Measurements from ENCODE around the gene NARF. TPM values are rescaled to one million over a fixed set of nuclear protein-coding genes. Genes with fewer than 3 reads are reported as not detected.
A peak's percentile ranks its signal among the peaks of the same experiment; 100 is the strongest.

Gene NARF
- total RNA-seq, 1 donor = 21.6 TPM

GRCh38 chr17:82517230-82517865 is 58.8 kb downstream of the NARF start:
- TF ChIP-seq, protein P1, sequence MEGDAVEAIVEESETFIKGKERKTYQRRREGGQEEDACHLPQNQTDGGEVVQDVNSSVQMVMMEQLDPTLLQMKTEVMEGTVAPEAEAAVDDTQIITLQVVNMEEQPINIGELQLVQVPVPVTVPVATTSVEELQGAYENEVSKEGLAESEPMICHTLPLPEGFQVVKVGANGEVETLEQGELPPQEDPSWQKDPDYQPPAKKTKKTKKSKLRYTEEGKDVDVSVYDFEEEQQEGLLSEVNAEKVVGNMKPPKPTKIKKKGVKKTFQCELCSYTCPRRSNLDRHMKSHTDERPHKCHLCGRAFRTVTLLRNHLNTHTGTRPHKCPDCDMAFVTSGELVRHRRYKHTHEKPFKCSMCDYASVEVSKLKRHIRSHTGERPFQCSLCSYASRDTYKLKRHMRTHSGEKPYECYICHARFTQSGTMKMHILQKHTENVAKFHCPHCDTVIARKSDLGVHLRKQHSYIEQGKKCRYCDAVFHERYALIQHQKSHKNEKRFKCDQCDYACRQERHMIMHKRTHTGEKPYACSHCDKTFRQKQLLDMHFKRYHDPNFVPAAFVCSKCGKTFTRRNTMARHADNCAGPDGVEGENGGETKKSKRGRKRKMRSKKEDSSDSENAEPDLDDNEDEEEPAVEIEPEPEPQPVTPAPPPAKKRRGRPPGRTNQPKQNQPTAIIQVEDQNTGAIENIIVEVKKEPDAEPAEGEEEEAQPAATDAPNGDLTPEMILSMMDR (IDR thresholded peaks at IDR 0.05; ENCODE audit: insufficient read depth, low read depth, low read length) = no peak
- no peak overlapping the region for H3K4me3 ChIP-seq (ENCODE audit: low read depth, low read length)
- peak; percentile 78 for DNase-seq (ENCODE audit: low read depth)

- TF ChIP-seq, protein P1 (IDR thresholded peaks at IDR 0.05; ENCODE audit: insufficient read depth, low read depth, low read length) = no peak
- peak; percentile 96 for DNase-seq (ENCODE audit: low read depth)
- H3K4me3 ChIP-seq (ENCODE audit: low read depth, low read length) = peak within 1 kb of the TSS; percentile 78
Observed at GRCh38 chr17:82518826-82519810, 60.6 kb downstream of the NARF start, which contains the start of gene FOXK2. Gene FOXK2 (plus strand): TSS chr17:82519732. CDS start chr17:82519889, 157 bp downstream.

DNA sequence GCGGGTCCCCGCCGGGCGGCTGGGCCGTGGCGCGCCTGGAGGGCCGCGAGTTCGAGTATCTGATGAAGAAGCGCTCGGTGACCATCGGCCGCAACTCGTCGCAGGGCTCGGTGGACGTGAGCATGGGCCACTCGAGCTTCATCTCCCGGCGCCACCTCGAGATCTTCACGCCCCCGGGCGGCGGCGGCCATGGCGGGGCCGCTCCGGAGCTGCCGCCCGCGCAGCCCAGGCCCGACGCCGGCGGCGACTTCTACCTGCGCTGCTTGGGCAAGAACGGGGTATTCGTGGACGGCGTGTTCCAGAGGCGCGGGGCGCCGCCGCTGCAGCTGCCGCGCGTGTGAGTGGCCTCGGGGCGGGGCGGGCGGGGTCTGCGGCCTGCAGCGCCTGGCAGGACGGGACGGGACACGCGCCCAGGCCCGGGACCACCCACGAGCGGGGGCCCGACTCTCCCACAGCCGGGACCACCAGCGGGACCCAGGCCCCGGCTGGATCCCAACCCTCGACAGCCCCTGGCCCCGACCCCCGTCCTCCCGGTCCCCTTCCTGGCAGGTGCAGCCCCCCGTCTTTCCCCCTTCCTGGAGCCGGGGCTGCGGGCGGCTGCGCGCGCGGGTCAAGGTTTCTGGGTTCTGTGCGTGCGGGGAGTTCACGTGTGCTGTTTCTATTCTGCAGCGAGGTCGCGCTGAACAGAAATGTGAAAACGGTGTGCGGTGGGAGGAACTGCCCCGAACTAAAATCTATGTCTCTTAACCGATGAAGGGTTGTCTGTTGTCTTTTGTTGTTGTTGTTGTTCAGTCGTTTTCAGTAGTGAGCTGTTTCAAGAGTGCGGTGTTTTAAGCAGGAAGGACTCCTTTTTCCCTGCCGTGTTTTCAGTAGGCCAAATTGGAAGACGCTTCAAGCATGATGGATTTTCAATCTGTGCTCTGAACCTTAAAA is 61.7 kb downstream of the NARF start:
- peak overlapping the region; percentile 78 for H3K4me3 ChIP-seq (ENCODE audit: low read depth, low read length)
- TF ChIP-seq, protein P1 (IDR thresholded peaks at IDR 0.05; ENCODE audit: insufficient read depth, low read depth, low read length) = no peak
- peak; percentile 40 for DNase-seq (ENCODE audit: low read depth)

DNA sequence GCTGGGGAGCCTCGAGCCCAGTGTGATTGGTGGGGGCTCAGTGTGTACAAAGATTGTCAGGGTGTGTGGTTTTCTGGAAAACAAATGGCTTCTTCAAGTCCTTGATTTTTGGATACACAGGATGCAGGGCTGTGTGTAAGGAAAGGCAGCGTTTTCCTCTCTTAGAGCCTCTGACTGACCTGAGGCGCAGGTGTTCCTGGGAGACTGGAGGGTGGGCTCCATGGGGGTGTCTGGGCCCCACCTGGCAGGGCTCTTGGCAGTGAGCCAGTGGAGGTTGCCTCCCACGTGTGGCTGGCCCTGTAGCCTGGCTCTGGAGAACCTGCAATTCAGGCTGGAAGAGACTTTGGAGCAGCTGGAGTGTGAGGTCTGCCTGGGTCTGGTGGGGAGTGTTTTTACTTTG is 66.0 kb downstream of the NARF start:
- no peak for DNase-seq (ENCODE audit: low read depth)
- TF ChIP-seq, protein P1 (IDR thresholded peaks at IDR 0.05; ENCODE audit: insufficient read depth, low read depth, low read length) = no peak

GRCh38 chr17:82525712-82526111 is 67.2 kb downstream of the NARF start:
- DNase-seq (ENCODE audit: low read depth) = no peak
- TF ChIP-seq, protein P1 (IDR thresholded peaks at IDR 0.05; ENCODE audit: insufficient read depth, low read depth, low read length) = no peak
- no peak overlapping the region for H3K4me3 ChIP-seq (ENCODE audit: low read depth, low read length)

More for the DNA sequence above, 66.0 kb downstream of the NARF start:
- H3K4me3 ChIP-seq (ENCODE audit: low read depth, low read length) = no peak overlapping the region

- no peak for DNase-seq (ENCODE audit: low read depth)
- H3K4me3 ChIP-seq (ENCODE audit: low read depth, low read length) = no peak overlapping the region
- TF ChIP-seq, protein P1 (IDR thresholded peaks at IDR 0.05; ENCODE audit: insufficient read depth, low read depth, low read length) = no peak
Observed at GRCh38 chr17:82527898-82528297, 69.4 kb downstream of the NARF start.

Measured in fibroblast of villous mesenchyme (primary cell).